ENCODE results near the gene POT1.

POT1 gene

GRCh38 chr7:124893140-124893827 lies 36.3 kb downstream of the POT1 start:
- ChIA-PET CTCF (no interaction called here), POLR2A (no interaction called here)
- no peak for TF ChIP-seq TARDBP (IDR thresholded peaks at IDR 0.05)
- TF ChIP-seq L3MBTL2 (conservative IDR thresholded peaks at IDR 0.05): no peak
- no peak for TF ChIP-seq FOXM1 (IDR thresholded peaks at IDR 0.05; ENCODE audit: borderline replicate concordance)
- no peak for TF ChIP-seq FOXK2 (IDR thresholded peaks at IDR 0.05)
- TF ChIP-seq ZNF384 (IDR thresholded peaks at IDR 0.05): no peak
- TF ChIP-seq SUZ12 (IDR thresholded peaks at IDR 0.05): no peak
- no peak for TF ChIP-seq FOXA1 (IDR thresholded peaks at IDR 0.05)
- no peak for TF ChIP-seq HDGF (IDR thresholded peaks at IDR 0.05; ENCODE audit: borderline replicate concordance)
- no peak for TF ChIP-seq PKNOX1 (IDR thresholded peaks at IDR 0.05)
- TF ChIP-seq CTBP1 (IDR thresholded peaks at IDR 0.05; ENCODE audit: borderline replicate concordance): no peak
- no peak for TF ChIP-seq NFRKB (IDR thresholded peaks at IDR 0.05)
- no peak for TF ChIP-seq ELF4 (IDR thresholded peaks at IDR 0.05)
- no peak for TF ChIP-seq BHLHE40 (IDR thresholded peaks at IDR 0.05; ENCODE audit: borderline replicate concordance)
- TF ChIP-seq SP1 (IDR thresholded peaks at IDR 0.05): no peak
- DNase-seq (ENCODE audit: extremely low spot score): no peak

GRCh38 chr7:124887247-124887646 lies 42.4 kb downstream of the POT1 start:
- ChIA-PET POLR2A (no interaction called here), CTCF (no interaction called here)
- no peak for DNase-seq (ENCODE audit: extremely low spot score)
- TF ChIP-seq CTBP1 (IDR thresholded peaks at IDR 0.05; ENCODE audit: borderline replicate concordance) (no peak), ZNF384 (IDR thresholded peaks at IDR 0.05) (no peak), SP1 (IDR thresholded peaks at IDR 0.05) (no peak)

GRCh38 chr7:124881981-124882380 lies 47.6 kb downstream of the POT1 start:
- DNase-seq (ENCODE audit: extremely low spot score): no peak
- CTCF ChIA-PET: interaction anchor here (0.6 kb wide), 1 partner anchor 54 kb away, joined by 3 read pairs; no protein-coding TSS in a partner anchor
- POLR2A ChIA-PET: no interaction called here
- TF ChIP-seq SP1 (IDR thresholded peaks at IDR 0.05) (no peak), SUZ12 (IDR thresholded peaks at IDR 0.05) (no peak), L3MBTL2 (conservative IDR thresholded peaks at IDR 0.05) (no peak), BHLHE40 (IDR thresholded peaks at IDR 0.05; ENCODE audit: borderline replicate concordance) (no peak), FOXM1 (IDR thresholded peaks at IDR 0.05; ENCODE audit: borderline replicate concordance) (no peak), NFRKB (IDR thresholded peaks at IDR 0.05) (no peak), FOXA1 (IDR thresholded peaks at IDR 0.05) (no peak), ELF4 (IDR thresholded peaks at IDR 0.05) (no peak)

- POLR2A ChIA-PET: no interaction called here
- CTCF ChIA-PET: no interaction called here
- no peak for DNase-seq (ENCODE audit: extremely low spot score)
- TF ChIP-seq BHLHE40 (IDR thresholded peaks at IDR 0.05; ENCODE audit: borderline replicate concordance): no peak
Observed at GRCh38 chr7:124879771-124880170, 49.9 kb downstream of the POT1 start.

- ChIA-PET POLR2A (no interaction called here), CTCF (no interaction called here)
- DNase-seq (ENCODE audit: extremely low spot score): no peak
- TF ChIP-seq ARNT (IDR thresholded peaks at IDR 0.05): no peak
Observed at GRCh38 chr7:124879103-124879502, 50.5 kb downstream of the POT1 start.

DNA sequence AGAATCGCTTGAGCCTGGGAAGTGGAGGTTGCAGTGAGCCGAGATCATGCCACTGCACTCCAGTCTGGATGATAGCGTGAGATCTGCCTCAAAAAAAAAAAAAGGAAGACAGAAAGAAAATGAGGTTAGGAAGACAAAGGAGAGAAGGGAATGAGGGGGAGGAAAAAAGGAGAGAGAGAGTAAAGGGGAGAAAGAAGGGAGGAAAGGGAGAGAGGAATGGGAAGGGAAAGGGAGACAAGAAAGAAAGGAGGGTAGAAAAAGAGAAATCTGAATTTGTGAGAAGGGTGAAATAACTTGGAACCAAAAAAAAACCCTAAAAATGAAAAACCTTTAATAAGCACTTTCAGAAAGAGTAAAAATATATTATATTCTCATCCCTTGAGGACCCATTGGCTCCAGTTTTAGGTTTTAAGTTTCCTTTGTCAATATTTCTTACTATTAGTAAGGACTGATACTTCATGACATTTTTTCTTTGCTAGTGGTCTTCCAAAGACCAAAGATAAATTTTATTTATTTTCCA lies 54.9 kb downstream of the POT1 start:
- TF ChIP-seq SUZ12 (IDR thresholded peaks at IDR 0.05) (no peak), CTBP1 (IDR thresholded peaks at IDR 0.05; ENCODE audit: borderline replicate concordance) (no peak), FOXM1 (IDR thresholded peaks at IDR 0.05; ENCODE audit: borderline replicate concordance) (no peak), ZNF384 (IDR thresholded peaks at IDR 0.05) (no peak), LEF1 (IDR thresholded peaks at IDR 0.05; ENCODE audit: borderline replicate concordance) (no peak), FOXA1 (IDR thresholded peaks at IDR 0.05) (no peak)
- no peak for DNase-seq (ENCODE audit: extremely low spot score)
- ChIA-PET CTCF (no interaction called here), POLR2A (no interaction called here)

- ChIA-PET CTCF (no interaction called here), POLR2A (no interaction called here)
- DNase-seq (ENCODE audit: extremely low spot score): no peak
- TF ChIP-seq ELF4 (IDR thresholded peaks at IDR 0.05) (no peak), LEF1 (IDR thresholded peaks at IDR 0.05; ENCODE audit: borderline replicate concordance) (no peak), TARDBP (IDR thresholded peaks at IDR 0.05) (no peak), SP1 (IDR thresholded peaks at IDR 0.05) (no peak), FOXK2 (IDR thresholded peaks at IDR 0.05) (no peak), FOXA1 (IDR thresholded peaks at IDR 0.05) (no peak), SUZ12 (IDR thresholded peaks at IDR 0.05) (no peak), HDGF (IDR thresholded peaks at IDR 0.05; ENCODE audit: borderline replicate concordance) (no peak), NFRKB (IDR thresholded peaks at IDR 0.05) (no peak)
Observed at GRCh38 chr7:124857672-124858235, 71.9 kb downstream of the POT1 start.

GRCh38 chr7:124856299-124856888 lies 73.2 kb downstream of the POT1 start:
- CTCF ChIA-PET: no interaction called here
- POLR2A ChIA-PET: no interaction called here
- TF ChIP-seq ZNF384 (IDR thresholded peaks at IDR 0.05): peak; percentile 46; the same call in 1 of the 2 replicates
- no peak for TF ChIP-seq HDGF (IDR thresholded peaks at IDR 0.05; ENCODE audit: borderline replicate concordance)
- no peak for TF ChIP-seq ARNT (IDR thresholded peaks at IDR 0.05)
- TF ChIP-seq FOXM1 (IDR thresholded peaks at IDR 0.05; ENCODE audit: borderline replicate concordance): no peak
- peak; percentile 7 for DNase-seq (ENCODE audit: extremely low spot score)

All from HEK293T (cell line).